ENCODE measurements around the gene CHURC1. TPM values are rescaled to one million over a fixed set of nuclear protein-coding genes. Genes with fewer than 3 reads are reported as not detected.
"Not testable (repeated sequence)": the region's sequence is repeated elsewhere in the genome, so short reads cannot be mapped to it uniquely, and the experiment has no call there.

Gene CHURC1
- total and polyA plus RNA-seq, 2 of the 4 experiments (the other 2 are of a cell fraction), result 38.0 to 69.5 TPM

- no peak overlapping the region for H4K91ac ChIP-seq (ENCODE audit: insufficient read depth, low read depth, low read length)
- CTCF ChIA-PET, result no interaction called here
- H3K4me1 ChIP-seq (ENCODE audit: control insufficient read depth, insufficient read depth, low read length), result no peaks in the 10 kb centered on the region
- H2AK5ac ChIP-seq (ENCODE audit: low read depth, low read length), result no peak overlapping the region
- H4K5ac ChIP-seq (ENCODE audit: low read depth, low read length), result no peak overlapping the region
- DNase-seq (no peak), ATAC-seq (ENCODE audit: low read depth) (no peak)
- peaks cover 8% of the 10 kb centered on the region; the same call in 1 of the 2 replicates for H3K9me1 ChIP-seq (ENCODE audit: insufficient read depth, low read length)
- H2BK20ac ChIP-seq (ENCODE audit: low read depth, low read length), result no peak overlapping the region
- H4K20me1 ChIP-seq (ENCODE audit: insufficient read depth, low read length), result 0 out of 2 replicates have a peak, but pooled peaks cover 5% of the 10 kb centered on the region
- H3K56ac ChIP-seq (ENCODE audit: extremely low read depth, insufficient read depth, low read length), result no peak overlapping the region
- no TSS peak for BruUV-seq (replicated peaks)
- no peak overlapping the region for H3K4ac ChIP-seq (ENCODE audit: low read depth, low read length)
- no peak overlapping the region for H3K9ac ChIP-seq (ENCODE audit: low read depth, low read length)
- intact Hi-C loops (cut with micrococcal nuclease) (loop anchor here (5.0 kb wide), 1 partner anchor 70 kb away; no protein-coding TSS in a partner anchor), dilution Hi-C loops (cut with HindIII; ENCODE audit: low sequenced_read_pairs, unreplicated experiment) (no loop called here), in situ Hi-C loops (cut with MboI; ENCODE audit: low sequenced_read_pairs) (loop anchor here (25.0 kb wide), 1 partner anchor 375 kb away; the partner anchor contains the start of genes HSPA2 and PPP1R36)
- H2AK9ac ChIP-seq (replicated peaks; ENCODE audit: low read depth, low read length, poor library complexity), result no peak overlapping the region
- H3K9me3 ChIP-seq (ENCODE audit: control insufficient read depth, insufficient read depth, low read length), result no peaks in the 10 kb centered on the region
- no peak overlapping the region for H3K4me2 ChIP-seq (ENCODE audit: low read depth, low read length)
- no peak overlapping the region for H2BK15ac ChIP-seq (ENCODE audit: low read depth, low read length)
- peaks cover 12 to 21% of the 10 kb centered on the region in 2 experiments for H3K79me1 ChIP-seq (ENCODE audit: low read depth in 1 of 2, low read length in 2 of 2)
- no peak overlapping the region for H3K18ac ChIP-seq (ENCODE audit: low read depth, low read length)
- H2BK5ac ChIP-seq (ENCODE audit: low read depth, low read length, poor library complexity, severe bottlenecking), result no peak overlapping the region
- H3K4me3 ChIP-seq (ENCODE audit: insufficient read depth, low read depth, low read length), result no peak overlapping the region
- peaks cover 3% of the 10 kb centered on the region; the same call in 1 of the 2 replicates for H3K27me3 ChIP-seq (ENCODE audit: control insufficient read depth, insufficient read depth, low read length)
- no peak overlapping the region for H4K8ac ChIP-seq (ENCODE audit: low read depth in 2 of 2, low read length in 2 of 2)
- H3K14ac ChIP-seq (replicated peaks; ENCODE audit: low read depth, low read length), result no peak overlapping the region
- H3K36me3 ChIP-seq (ENCODE audit: control insufficient read depth, insufficient read depth, low read length), result no peaks in the 10 kb centered on the region
- POLR2A ChIA-PET (ENCODE audit: unreplicated experiment), result no interaction called here
- H2AFZ ChIP-seq (replicated peaks; ENCODE audit: low read length, poor library complexity), result no peak overlapping the region
- H3K23ac ChIP-seq (ENCODE audit: low read depth, low read length), result no peak overlapping the region
- no peak overlapping the region for H3K27ac ChIP-seq (ENCODE audit: insufficient read depth, low read length)
- no CpG with 5 or more reads among the region's 1 CpG for WGBS, 2 experiments (ENCODE audit: extremely low coverage in 2 of 2, insufficient read length in 1 of 2)
- no peak overlapping the region for H2BK120ac ChIP-seq (ENCODE audit: low read depth, low read length)
- TF ChIP-seq BHLHE40 (IDR thresholded peaks at IDR 0.05; ENCODE audit: low read depth, low read length), result no peak
- no peak for TF ChIP-seq RAD21 (IDR thresholded peaks at IDR 0.05; ENCODE audit: low read length)
- TF ChIP-seq POLR2A (IDR thresholded peaks at IDR 0.05; ENCODE audit: low read depth, low read length), result no peak
- no peak for TF ChIP-seq MXI1 (IDR thresholded peaks at IDR 0.05; ENCODE audit: borderline replicate concordance, low read depth, low read length)
- TF ChIP-seq RCOR1 (IDR thresholded peaks at IDR 0.05; ENCODE audit: insufficient replicate concordance, low read length), result no peak
- TF ChIP-seq RFX5 (IDR thresholded peaks at IDR 0.05; ENCODE audit: low read depth, low read length), result no peak
- no peak for TF ChIP-seq MAFK (IDR thresholded peaks at IDR 0.05; ENCODE audit: low read depth, low read length)
- TF ChIP-seq CTCF (conservative IDR thresholded peaks at IDR 0.05; ENCODE audit: low read depth, low read length), result no peak
These were observed 2.0 kb upstream of the CHURC1 start for GRCh38 chr14:64912261-64912660.

- H4K91ac ChIP-seq (ENCODE audit: insufficient read depth, low read depth, low read length); H3K36me3 ChIP-seq (ENCODE audit: control insufficient read depth, insufficient read depth, low read length); H3K9me3 ChIP-seq (ENCODE audit: control insufficient read depth, insufficient read depth, low read length); H4K8ac ChIP-seq (ENCODE audit: low read depth in 2 of 2, low read length in 2 of 2); H4K20me1 ChIP-seq (ENCODE audit: insufficient read depth, low read length); H3K4me2 ChIP-seq (ENCODE audit: low read depth, low read length); H2AK9ac ChIP-seq (replicated peaks; ENCODE audit: low read depth, low read length, poor library complexity); H3K23ac ChIP-seq (ENCODE audit: low read depth, low read length); H3K27me3 ChIP-seq (ENCODE audit: control insufficient read depth, insufficient read depth, low read length); H2BK120ac ChIP-seq (ENCODE audit: low read depth, low read length); H3K18ac ChIP-seq (ENCODE audit: low read depth, low read length); H2BK20ac ChIP-seq (ENCODE audit: low read depth, low read length); H3K56ac ChIP-seq (ENCODE audit: extremely low read depth, insufficient read depth, low read length); H2AFZ ChIP-seq (replicated peaks; ENCODE audit: low read length, poor library complexity); dilution Hi-C loops (cut with HindIII; ENCODE audit: low sequenced_read_pairs, unreplicated experiment); H3K4me1 ChIP-seq (ENCODE audit: control insufficient read depth, insufficient read depth, low read length); BruUV-seq (replicated peaks); H2BK15ac ChIP-seq (ENCODE audit: low read depth, low read length); H3K9ac ChIP-seq (ENCODE audit: low read depth, low read length); H3K9me1 ChIP-seq (ENCODE audit: insufficient read depth, low read length); H3K27ac ChIP-seq (ENCODE audit: insufficient read depth, low read length); H3K14ac ChIP-seq (replicated peaks; ENCODE audit: low read depth, low read length); H3K4me3 ChIP-seq (ENCODE audit: insufficient read depth, low read depth, low read length); H2AK5ac ChIP-seq (ENCODE audit: low read depth, low read length); ATAC-seq (ENCODE audit: low read depth); H4K5ac ChIP-seq (ENCODE audit: low read depth, low read length); POLR2A ChIA-PET (ENCODE audit: unreplicated experiment); H3K4ac ChIP-seq (ENCODE audit: low read depth, low read length); CTCF ChIA-PET; H2BK5ac ChIP-seq (ENCODE audit: low read depth, low read length, poor library complexity, severe bottlenecking); DNase-seq: not testable (repeated sequence)
- no CpG with 5 or more reads among the region's 5 CpGs for WGBS, 2 experiments (ENCODE audit: extremely low coverage in 2 of 2, insufficient read length in 1 of 2)
- in situ Hi-C loops (cut with MboI; ENCODE audit: low sequenced_read_pairs), result loop anchor here (25.0 kb wide), 1 partner anchor 376 kb away; the partner anchor contains the start of genes HSPA2 and PPP1R36
- peaks cover 14 to 31% of the 10 kb centered on the region in 2 experiments for H3K79me1 ChIP-seq (ENCODE audit: low read depth in 1 of 2, low read length in 2 of 2)
- intact Hi-C loops (cut with micrococcal nuclease), result loop anchor here (5.0 kb wide), 1 partner anchor 69 kb away; no protein-coding TSS in a partner anchor
These were observed 778 bp upstream of the CHURC1 start for GRCh38 chr14:64913477-64913876.
